Activated CD4-positive, alpha-beta memory T cell treated with anti-CD3 and anti-CD28 coated beads for 36 hours (primary cell): Measurements from ENCODE around the gene PDCD1LG2. TPM values are rescaled to one million over a fixed set of nuclear protein-coding genes. Genes with fewer than 3 reads are reported as not detected.
A peak's percentile ranks its signal among the peaks of the same experiment; 100 is the strongest.
"Not testable (repeated sequence)": the region's sequence is repeated elsewhere in the genome, so short reads cannot be mapped to it uniquely, and the experiment has no call there.

Source experiments
- CTCF ChIA-PET: fragments of 350-600 bp; sonication (Branson Sonifier 250); formaldehyde crosslinking; loops from one replicate; lab custom pipeline; 2021; ENCODE audit warnings: antibody characterized with exemption, inconsistent platforms; lab: Charles Lee
- POLR2A ChIA-PET: fragments of 350-600 bp; sonication (Branson Sonifier 250); formaldehyde crosslinking; loops from one replicate; lab custom pipeline; 2021; ENCODE audit warnings: antibody characterized with exemption; lab: Charles Lee
- DNase-seq: peaks from one replicate; pipeline ENCODE4 v3.0.0-alpha.2; 2020
- H3K27ac Mint-ChIP-seq: one replicate; pipeline ENCODE4 v1.8.0; 2021; ENCODE audit warnings: mixed read lengths
- H3K27me3 Mint-ChIP-seq: one replicate; pipeline ENCODE4 v1.8.0; 2021; ENCODE audit warnings: mixed read lengths
- H3K36me3 Mint-ChIP-seq: one replicate; pipeline ENCODE4 v1.8.0; 2021; ENCODE audit warnings: mixed read lengths
- H3K4me1 Mint-ChIP-seq: one replicate; pipeline ENCODE4 v1.8.0; 2021; ENCODE audit warnings: low read depth, mixed read lengths
- H3K4me3 Mint-ChIP-seq: one replicate; pipeline ENCODE4 v1.8.0; 2021; ENCODE audit warnings: mild to moderate bottlenecking, mixed read lengths
- H3K9me3 Mint-ChIP-seq: one replicate; pipeline ENCODE4 v1.8.0; 2021; ENCODE audit warnings: mixed read lengths
- intact Hi-C: fragments of 100-400 bp; cut with micrococcal nuclease; formaldehyde crosslinking; loops from one replicate; pipeline ENCODE4 v1.15.1; 2023
- total RNA-seq, 2 experiments: library from RNA; stranded (reverse); gene quantifications; one replicate each; pipeline ENCODE4 v1.2.3, GENCODE V29; 2021

The PDCD1LG2 gene
- total RNA-seq, 2 experiments from 2014 or later: 0.73 to 0.83 TPM

DNA sequence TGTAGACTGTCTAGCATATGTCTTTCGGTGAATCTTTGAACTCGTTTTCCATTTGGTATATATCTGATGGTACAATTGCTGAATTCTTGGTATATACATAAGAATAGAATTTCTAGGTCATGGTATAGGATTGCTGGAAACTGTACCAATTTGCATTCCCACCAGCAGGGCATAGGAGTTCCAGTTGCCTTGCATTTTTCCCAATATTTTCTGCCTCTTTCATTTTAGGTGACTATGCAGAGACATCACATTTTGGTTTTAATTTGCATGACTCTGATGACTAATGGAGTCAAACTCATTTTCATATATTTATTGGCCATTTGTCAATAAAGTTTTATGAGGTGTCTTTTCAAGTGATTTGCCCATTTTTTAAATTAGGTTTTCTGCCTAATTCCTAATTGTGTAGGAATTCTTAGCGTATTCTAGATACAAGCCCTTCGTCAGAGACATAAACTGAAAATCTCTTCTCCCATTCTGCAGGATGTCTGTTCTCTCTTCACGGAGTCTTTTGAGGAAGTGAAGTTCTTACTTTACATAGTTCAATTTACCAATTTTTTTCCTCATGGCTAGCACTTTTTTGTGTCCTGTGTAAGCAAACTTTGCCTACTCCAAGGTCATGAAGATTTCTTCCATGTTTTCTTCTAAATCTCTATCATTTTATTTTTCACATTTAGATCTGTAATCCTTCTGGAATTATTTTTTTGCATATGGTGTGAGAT, 28.9 kb upstream of the PDCD1LG2 start:
- Mint-ChIP-seq H3K4me3 (no peak overlapping the region), H3K36me3 (peaks cover 2% of the 10 kb centered on the region), H3K9me3 (peaks cover under 1% of the 10 kb centered on the region), H3K27ac (no peak overlapping the region), H3K27me3 (no peaks in the 10 kb centered on the region), H3K4me1 (peaks cover 21% of the 10 kb centered on the region)
- ChIA-PET POLR2A (no interaction called here), CTCF (interaction anchor here (1.0 kb wide), 1 partner anchor 12 kb away, joined by 3 read pairs; no protein-coding TSS in a partner anchor)
- intact Hi-C loops: no loop called here
- no peak for DNase-seq

GRCh38 chr9:5482194-5482593, 28.1 kb upstream of the PDCD1LG2 start:
- intact Hi-C loops: no loop called here
- DNase-seq: no peak
- CTCF ChIA-PET: no interaction called here
- POLR2A ChIA-PET: no interaction called here
- Mint-ChIP-seq H3K27me3 (no peaks in the 10 kb centered on the region), H3K4me3 (no peak overlapping the region), H3K9me3 (no peaks in the 10 kb centered on the region), H3K27ac (no peak overlapping the region), H3K36me3 (no peaks in the 10 kb centered on the region), H3K4me1 (peaks cover 21% of the 10 kb centered on the region)

DNA sequence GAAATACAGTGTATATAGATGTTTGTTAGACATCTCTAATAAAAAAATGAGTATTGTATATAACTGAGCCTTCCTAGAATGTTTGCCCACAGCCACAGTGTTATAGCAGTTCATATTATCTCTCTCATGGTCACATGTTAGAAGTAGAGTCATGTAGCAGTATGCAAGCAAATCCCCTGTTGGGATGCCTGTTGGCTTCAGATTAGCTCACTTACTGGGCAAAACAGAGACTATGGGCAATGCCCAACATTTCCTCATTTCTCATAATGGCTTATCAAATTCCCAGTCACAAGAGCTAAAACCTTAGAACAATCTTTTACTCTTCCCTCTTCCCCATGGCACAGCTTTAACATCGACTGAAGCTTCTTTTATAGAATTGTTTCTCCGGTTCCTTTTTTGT, 27.0 kb upstream of the PDCD1LG2 start:
- intact Hi-C loops: no loop called here
- Mint-ChIP-seq H3K27me3 (no peaks in the 10 kb centered on the region), H3K4me1 (peaks cover 17% of the 10 kb centered on the region), H3K4me3 (no peak overlapping the region), H3K9me3 (no peaks in the 10 kb centered on the region), H3K27ac (no peak overlapping the region), H3K36me3 (no peaks in the 10 kb centered on the region)
- DNase-seq: no peak
- CTCF ChIA-PET: no interaction called here
- POLR2A ChIA-PET: no interaction called here

GRCh38 chr9:5485378-5486085, 24.8 kb upstream of the PDCD1LG2 start:
- DNase-seq: no peak
- Mint-ChIP-seq H3K4me3 (no peak overlapping the region), H3K27me3 (no peaks in the 10 kb centered on the region), H3K9me3 (no peaks in the 10 kb centered on the region), H3K4me1 (peaks cover 7% of the 10 kb centered on the region), H3K27ac (no peak overlapping the region), H3K36me3 (no peaks in the 10 kb centered on the region)
- POLR2A ChIA-PET: no interaction called here
- CTCF ChIA-PET: no interaction called here
- intact Hi-C loops: no loop called here

DNA sequence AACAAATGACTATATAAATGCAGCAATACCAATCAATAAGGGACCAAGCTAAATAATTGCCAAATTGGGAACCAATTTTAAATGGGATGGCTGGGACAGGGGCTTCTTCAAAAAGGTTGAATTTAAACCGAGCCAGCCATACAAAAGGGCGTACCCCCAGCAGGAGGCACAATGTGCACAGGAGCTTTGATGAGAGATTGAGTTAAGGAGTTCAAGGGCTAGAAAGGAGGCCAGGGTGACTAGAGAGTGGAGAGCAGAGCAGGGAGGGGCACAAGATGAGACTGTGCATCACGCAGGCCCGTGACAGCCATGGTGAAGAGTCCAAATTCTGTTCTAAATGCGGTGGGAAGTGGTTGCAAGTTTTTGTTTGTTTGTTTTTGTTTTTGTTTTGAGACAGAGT, 23.3 kb upstream of the PDCD1LG2 start:
- CTCF ChIA-PET: interaction anchor here (1.0 to 3.1 kb wide), 2 partner anchors 73 to 103 kb away, joined by 3 to 9 read pairs; no protein-coding TSS in a partner anchor
- H3K4me3 Mint-ChIP-seq: no peak overlapping the region
- intact Hi-C loops: no loop called here

DNA sequence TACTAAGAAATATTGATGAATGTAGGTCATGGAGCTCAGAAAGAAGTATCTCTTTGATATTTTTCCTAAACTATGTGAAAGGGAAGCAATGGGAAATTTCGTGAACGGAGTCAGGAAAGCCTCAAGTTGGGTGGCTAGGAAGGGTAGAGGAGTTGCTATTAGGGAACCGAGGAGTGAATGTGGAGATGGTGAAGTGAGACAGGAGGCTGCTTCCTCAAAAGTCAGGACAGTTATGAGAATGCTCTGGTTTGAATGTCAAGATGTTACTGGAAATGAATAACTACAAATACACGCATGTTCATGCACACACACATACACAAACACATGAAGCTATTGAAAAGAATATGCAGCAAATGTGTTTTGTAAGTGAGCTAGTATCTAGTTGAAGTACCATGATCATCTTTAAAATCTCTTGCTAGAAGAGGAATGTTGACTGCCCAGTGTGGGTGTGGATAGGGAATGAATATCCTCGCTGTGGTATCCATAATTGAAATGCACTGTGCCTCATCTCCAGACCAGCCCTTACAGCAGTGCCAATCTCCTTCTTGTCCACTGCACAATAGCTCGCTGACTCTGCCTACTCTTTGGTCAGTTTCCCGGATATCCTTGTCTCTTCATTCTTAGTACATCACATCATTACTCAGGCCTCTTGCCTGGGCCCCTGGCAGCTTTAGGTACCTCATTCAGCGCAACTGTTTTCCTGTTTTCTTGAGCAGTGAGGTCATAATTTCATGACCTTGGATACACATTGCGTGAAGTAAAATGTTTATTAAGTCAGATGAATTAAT, 21.9 kb upstream of the PDCD1LG2 start:
- POLR2A ChIA-PET: no interaction called here
- Mint-ChIP-seq H3K4me3 (no peak overlapping the region), H3K27me3 (no peaks in the 10 kb centered on the region), H3K9me3 (no peaks in the 10 kb centered on the region), H3K27ac (no peak overlapping the region), H3K4me1 (peaks cover 9% of the 10 kb centered on the region), H3K36me3 (no peaks in the 10 kb centered on the region)
- DNase-seq: no peak
- CTCF ChIA-PET: interaction anchor here (0.7 to 3.1 kb wide), 2 partner anchors 38 to 101 kb away, joined by 3 to 9 read pairs; partner anchors contain the start of gene CD274
- intact Hi-C loops: no loop called here

More for the DNA sequence above, 23.3 kb upstream of the PDCD1LG2 start:
- no peak for DNase-seq
- Mint-ChIP-seq H3K36me3 (no peaks in the 10 kb centered on the region), H3K27me3 (no peaks in the 10 kb centered on the region), H3K9me3 (no peaks in the 10 kb centered on the region), H3K4me1 (peaks cover 3% of the 10 kb centered on the region), H3K27ac (no peak overlapping the region)
- POLR2A ChIA-PET: no interaction called here

DNA sequence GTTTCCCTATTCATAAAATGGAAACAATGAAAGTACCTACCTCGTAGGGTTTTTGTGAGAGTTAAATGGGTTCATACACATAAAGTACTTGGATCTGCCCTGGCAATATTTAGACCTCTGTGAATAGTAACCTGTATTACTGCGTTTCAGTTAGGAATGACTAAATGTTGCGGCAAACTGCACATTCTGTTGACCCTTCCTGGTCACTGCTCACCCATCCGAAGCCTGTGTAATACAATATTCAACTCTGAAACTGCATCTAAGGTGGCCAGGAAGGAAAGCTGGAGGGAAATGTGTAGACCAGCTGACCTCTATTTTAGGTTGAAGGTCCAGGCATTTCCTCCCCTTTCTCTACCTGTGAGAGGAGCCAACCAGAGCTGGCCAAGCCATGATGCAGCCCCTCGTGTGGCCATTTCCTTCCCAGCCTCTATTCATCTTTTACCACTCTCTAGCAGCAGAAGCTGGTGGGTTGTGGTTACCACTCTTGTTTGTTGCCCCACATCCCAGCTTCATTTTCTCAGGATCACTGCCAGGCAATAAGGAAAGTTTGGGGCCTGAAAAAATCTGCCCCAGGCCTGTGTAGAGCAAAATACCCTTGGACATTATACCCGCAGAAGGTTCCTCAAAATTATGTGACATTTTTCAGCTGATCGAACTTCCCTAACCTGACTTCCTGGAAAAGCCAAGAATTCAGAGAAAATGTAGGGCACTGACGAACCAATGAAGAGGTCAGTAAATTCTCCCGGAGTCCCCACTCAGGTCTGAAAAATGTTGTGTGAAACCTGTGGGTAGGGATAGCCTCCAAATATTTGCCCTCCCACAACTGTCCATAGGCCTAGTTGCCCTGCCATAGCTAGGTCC, 20.5 kb upstream of the PDCD1LG2 start:
- H3K36me3 Mint-ChIP-seq: no peaks in the 10 kb centered on the region
- intact Hi-C loops: no loop called here
- no peak overlapping the region for H3K4me3 Mint-ChIP-seq
- H3K27me3 Mint-ChIP-seq: no peaks in the 10 kb centered on the region
- DNase-seq: no peak
- H3K27ac Mint-ChIP-seq: no peak overlapping the region
- CTCF ChIA-PET: interaction anchor here (0.8 kb wide), 1 partner anchor 40 kb away, joined by 4 read pairs; the partner anchor contains the start of gene CD274
- no peaks in the 10 kb centered on the region for H3K9me3 Mint-ChIP-seq
- POLR2A ChIA-PET: no interaction called here
- peaks cover 23% of the 10 kb centered on the region for H3K4me1 Mint-ChIP-seq

- no peaks in the 10 kb centered on the region for H3K9me3 Mint-ChIP-seq
- H3K36me3 Mint-ChIP-seq: no peaks in the 10 kb centered on the region
- no peak for DNase-seq
- no peak overlapping the region for H3K4me3 Mint-ChIP-seq
- CTCF ChIA-PET: interaction anchor here (0.7 to 2.3 kb wide), 7 partner anchors 12 to 108 kb away, joined by 3 to 7 read pairs (median 3); partner anchors contain the start of genes PDCD1LG2 and PLGRKT
- POLR2A ChIA-PET: interaction anchor here (0.7 to 2.1 kb wide), 5 partner anchors 18 to 94 kb away, joined by 3 to 13 read pairs (median 3); partner anchors contain the start of gene PDCD1LG2
- H3K27me3 Mint-ChIP-seq: no peaks in the 10 kb centered on the region
- H3K27ac Mint-ChIP-seq: peak overlapping the region; percentile 72
- intact Hi-C loops: loop anchor here (1.0 kb wide), 5 partner anchors 13 to 93 kb away; partner anchors contain the start of gene PDCD1LG2
- peaks cover 23% of the 10 kb centered on the region for H3K4me1 Mint-ChIP-seq
Measured at GRCh38 chr9:5492965-5493678, 17.2 kb upstream of the PDCD1LG2 start.

- ChIA-PET POLR2A (interaction anchor here (0.6 to 2.1 kb wide), 6 partner anchors 14 to 132 kb away, joined by 3 to 13 read pairs (median 4); partner anchors contain the start of gene PDCD1LG2), CTCF (interaction anchor here (0.6 to 2.3 kb wide), 8 partner anchors 13 to 779 kb away, joined by 3 to 7 read pairs (median 3); partner anchors contain the start of genes PDCD1LG2 and PLGRKT)
- intact Hi-C loops: loop anchor here (1.0 kb wide), 5 partner anchors 14 to 92 kb away; partner anchors contain the start of gene PDCD1LG2
- Mint-ChIP-seq H3K36me3 (no peaks in the 10 kb centered on the region), H3K4me3 (no peak overlapping the region), H3K27me3 (no peaks in the 10 kb centered on the region), H3K9me3 (no peaks in the 10 kb centered on the region), H3K4me1 (peaks cover 23% of the 10 kb centered on the region), H3K27ac (peak overlapping the region; percentile 72)
- peak; percentile 70 for DNase-seq
Measured at GRCh38 chr9:5493679-5494511, 16.4 kb upstream of the PDCD1LG2 start.

DNA sequence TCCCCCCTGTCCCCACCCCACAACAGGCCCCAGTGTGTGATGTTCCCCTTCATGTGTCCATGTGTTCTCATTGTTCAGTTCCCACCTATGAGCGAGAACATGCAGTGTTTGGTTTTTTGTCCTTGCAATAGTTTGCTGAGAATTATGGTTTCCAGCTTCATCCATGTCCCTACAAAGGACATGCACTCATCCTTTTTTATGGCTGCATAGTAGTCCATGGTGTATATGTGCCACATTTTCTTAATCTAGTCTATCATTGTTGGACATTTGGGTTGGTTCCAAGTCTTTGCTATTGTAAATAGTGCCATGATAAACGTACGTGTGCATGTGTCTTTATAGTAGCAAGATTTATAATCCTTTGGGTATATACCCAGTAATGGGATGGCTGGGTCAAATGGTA, 15.6 kb upstream of the PDCD1LG2 start:
- H3K4me1 Mint-ChIP-seq: peaks cover 21% of the 10 kb centered on the region
- DNase-seq, H3K27me3 Mint-ChIP-seq, H3K4me3 Mint-ChIP-seq, intact Hi-C loops, H3K27ac Mint-ChIP-seq, H3K36me3 Mint-ChIP-seq, H3K9me3 Mint-ChIP-seq: not testable (repeated sequence)
- ChIA-PET CTCF (interaction anchor here (2.3 kb wide), 1 partner anchor 106 kb away, joined by 6 read pairs; no protein-coding TSS in a partner anchor), POLR2A (interaction anchor here (1.2 to 2.1 kb wide), 2 partner anchors 15 to 16 kb away, joined by 5 to 13 read pairs; partner anchors contain the start of gene PDCD1LG2)
